B cell (primary cell): ENCODE measurements around the gene ENDOG. TPM values are rescaled to one million over a fixed set of nuclear protein-coding genes. Genes with fewer than 3 reads are reported as not detected.

Source experiments
- ATAC-seq: fragments of 200-7000 bp; cut with Tn5 transposase; one replicate; pipeline ENCODE4 v1.10.0; 2021; ENCODE audit warnings: low read depth, mild to moderate bottlenecking, moderate number of reproducible peaks, moderate library complexity
- CTCF ChIA-PET: fragments of 350-600 bp; sonication (Branson Sonifier 250); formaldehyde crosslinking; loops from one replicate; lab custom pipeline; 2021; ENCODE audit warnings: antibody characterized with exemption, inconsistent platforms; lab: Charles Lee
- POLR2A ChIA-PET: fragments of 350-600 bp; sonication (Branson Sonifier 250); formaldehyde crosslinking; loops from one replicate; lab custom pipeline; 2021; ENCODE audit warnings: antibody characterized with exemption; lab: Charles Lee
- DNase-seq: peaks from one replicate; pipeline ENCODE4 v3.0.0; 2013
- H2AFZ ChIP-seq: 2 replicates; pipeline ENCODE4 v1.6.1; 2012; ENCODE audit warnings: mild to moderate bottlenecking, low read depth, low read length; ENCODE audit not compliant: insufficient read depth, poor library complexity, severe bottlenecking
- H3K27ac ChIP-seq, 2 donors: 1 replicate in 1 of 2; 2 replicates in 1 of 2; pipeline ENCODE4 v1.5.1; 2012 to 2013; ENCODE audit warnings: low read length in 2 of 2, mild to moderate bottlenecking in 2 of 2, moderate library complexity in 1 of 2
- H3K27me3 ChIP-seq, 4 experiments: fragments of 200-600 bp in 1 of 4; sonication (generic) in 1 of 4; replicated peaks in 1 of 4; 1 replicate in 2 of 4; 2 replicates in 2 of 4; pipeline versions ENCODE4 v1.6.1 to v1.7.0; 2013 to 2016; ENCODE audit warnings: low read length in 3 of 4, mild to moderate bottlenecking in 2 of 4, mixed read lengths in 1 of 4, moderate library complexity in 1 of 4; ENCODE audit not compliant: insufficient read depth in 4 of 4, control insufficient read depth in 3 of 4; ENCODE audit errors: control extremely low read depth in 1 of 4
- H3K36me3 ChIP-seq, 2 experiments: replicated peaks in 1 of 2; 1 replicate in 1 of 2; 2 replicates in 1 of 2; pipeline versions ENCODE4 v1.6.1 to v1.7.1; 2013; ENCODE audit warnings: low read length in 1 of 2; ENCODE audit not compliant: insufficient read depth in 2 of 2, control insufficient read depth in 1 of 2; ENCODE audit errors: control extremely low read depth in 1 of 2, extremely low read depth in 1 of 2
- H3K4me1 ChIP-seq, 2 donors: fragments of 200-600 bp in 1 of 2; sonication (generic) in 1 of 2; 1 replicate in 1 of 2; 2 replicates in 1 of 2; pipeline versions ENCODE4 v1.5.1 to v1.6.1; 2013 to 2017; ENCODE audit warnings: low read length in 2 of 2; ENCODE audit not compliant: control insufficient read depth in 2 of 2, insufficient read depth in 2 of 2
- H3K4me2 ChIP-seq: replicated peaks from 2 replicates; pipeline ENCODE3; 2012; ENCODE audit warnings: mild to moderate bottlenecking, low read depth, low read length; ENCODE audit not compliant: poor library complexity, severe bottlenecking
- H3K4me3 ChIP-seq, 5 experiments: fragments of 200-600 bp in 1 of 5; sonication (generic) in 1 of 5; 1 replicate in 3 of 5; 2 replicates in 2 of 5; pipeline versions ENCODE4 v1.5.1 to v1.7.0; 2011 to 2016; ENCODE audit warnings: low read length in 4 of 5, mild to moderate bottlenecking in 4 of 5, low read depth in 2 of 5, control low read depth in 1 of 5, moderate library complexity in 1 of 5; ENCODE audit not compliant: insufficient read depth in 1 of 5; ENCODE audit errors: control extremely low read depth in 1 of 5, extremely low read depth in 1 of 5
- H3K79me2 ChIP-seq: fragments of 200-600 bp; sonication (generic); one replicate; pipeline ENCODE4 v1.6.0; 2016; ENCODE audit warnings: low read length; ENCODE audit not compliant: control insufficient read depth, insufficient read depth
- H3K9ac ChIP-seq: fragments of 200-600 bp; sonication (generic); 2 replicates; pipeline ENCODE4 v1.6.1; 2017; ENCODE audit warnings: mild to moderate bottlenecking, low read length, moderate library complexity
- H3K9me3 ChIP-seq, 3 donors: one replicate each; pipeline versions ENCODE4 v1.6.1 to v1.7.1; 2013; ENCODE audit warnings: low read length in 2 of 3; ENCODE audit not compliant: control insufficient read depth in 2 of 3, insufficient read depth in 1 of 3; ENCODE audit errors: control extremely low read depth in 1 of 3
- H4K20me1 ChIP-seq: 2 replicates; pipeline ENCODE4 v1.6.0; 2012; ENCODE audit warnings: mild to moderate bottlenecking, low read length; ENCODE audit not compliant: insufficient read depth, control insufficient read depth, poor library complexity, severe bottlenecking
- H3K27ac Mint-ChIP-seq: one replicate; pipeline ENCODE4 v1.8.0; 2021; ENCODE audit warnings: mixed read lengths
- H3K27me3 Mint-ChIP-seq: one replicate; pipeline ENCODE4 v1.8.0; 2021; ENCODE audit warnings: mixed read lengths
- H3K4me1 Mint-ChIP-seq: one replicate; pipeline ENCODE4 v1.8.0; 2021; ENCODE audit warnings: mixed read lengths
- H3K4me3 Mint-ChIP-seq: one replicate; pipeline ENCODE4 v1.8.0; 2021; ENCODE audit warnings: mixed read lengths
- H3K9me3 Mint-ChIP-seq: one replicate; pipeline ENCODE4 v1.8.0; 2022; ENCODE audit warnings: mixed read lengths; ENCODE audit not compliant: insufficient read depth
- EZH2 ChIP-seq: IDR thresholded peaks from 2 replicates; pipeline ENCODE4 v1.6.1; 2012; ENCODE audit warnings: borderline replicate concordance, low read depth, mild to moderate bottlenecking, moderate library complexity, low read length; ENCODE audit not compliant: insufficient read depth, poor library complexity, severe bottlenecking
- WGBS: methylation state at CpG from one replicate; pipeline ENCODE4 v1.1.5; 2013; ENCODE audit warnings: missing lambda C conversion rate; ENCODE audit not compliant: insufficient coverage; 5-methylcytosine and 5-hydroxymethylcytosine counted together
- intact Hi-C: fragments of 100-400 bp; cut with micrococcal nuclease; formaldehyde crosslinking; loops from one replicate; pipeline ENCODE4 v1.10.0; 2022
- polyA plus RNA-seq: library from polyadenylated mRNA; depleted of rRNA; stranded (reverse); fragments of >200 nt; gene quantifications from 2 replicates; pipeline ENCODE4 v1.2.3, GENCODE V29; 2012
- total RNA-seq, 2 donors: library from RNA; stranded (reverse); fragments of 120-200 nt in 1 of 2; gene quantifications; 1 replicate in 1 of 2; 2 replicates in 1 of 2; pipeline versions ENCODE4 v1.2.3 to v1.2.4, GENCODE V29; 2013 to 2022
- TF ChIP-seq, protein P1 (sequence below): fragments of 200-600 bp; IDR thresholded peaks from one replicate; pipeline ENCODE4 v1.8.0; 2022; ENCODE audit warnings: antibody characterized with exemption, mild to moderate bottlenecking

The ENDOG gene
- total and polyA plus RNA-seq, 2 donors (not counting 1 experiment from before 2014, with no cell fraction given): 12.5 to 19.3 TPM

DNA sequence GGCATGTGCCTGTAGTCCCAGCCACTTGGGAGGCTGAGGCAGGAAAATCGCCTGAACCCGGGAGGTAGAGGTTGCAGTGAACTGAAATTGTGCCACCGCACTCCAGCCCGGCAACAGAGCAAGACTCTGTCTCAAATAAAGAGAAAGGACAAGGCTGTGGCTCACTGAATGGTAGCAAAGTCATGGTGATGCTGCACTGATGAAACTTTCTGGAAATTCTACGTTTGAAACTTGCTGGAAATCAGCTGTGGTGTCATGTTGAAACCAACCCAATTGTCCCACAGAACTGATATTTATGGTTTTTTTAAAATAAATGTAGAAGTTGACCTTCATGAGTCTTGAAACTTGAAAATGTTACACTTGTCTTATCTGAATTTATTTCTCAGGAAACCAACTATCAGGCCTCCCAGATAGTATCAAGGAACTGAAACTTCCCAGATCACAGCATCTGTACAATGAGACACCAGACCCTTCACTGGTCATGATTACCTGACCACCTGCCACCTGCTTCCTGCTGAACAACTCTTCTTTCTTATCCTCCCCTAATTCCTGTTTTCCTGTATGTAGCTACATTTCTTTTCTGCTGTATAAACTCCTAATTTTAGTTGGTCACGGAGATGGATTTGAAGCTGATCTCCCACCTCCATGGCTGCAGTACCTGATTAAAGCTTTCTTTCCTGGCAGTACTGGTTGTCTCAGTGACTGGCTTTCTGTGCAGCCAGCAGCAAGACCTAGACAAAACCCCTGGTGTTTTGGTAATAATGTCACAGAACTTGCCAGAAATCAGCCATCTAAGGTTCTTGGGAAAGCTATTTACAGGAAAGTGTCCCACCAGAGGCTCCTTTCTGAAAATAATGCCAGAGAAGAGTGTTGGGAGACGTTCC is 36.9 kb upstream of the ENDOG start:
- H3K4me1 ChIP-seq: peaks cover 14 to 17% of the 10 kb centered on the region in 2 donors
- POLR2A ChIA-PET: no interaction called here
- H4K20me1 ChIP-seq: no peaks in the 10 kb centered on the region
- H3K9me3 ChIP-seq: peaks cover 2 to 17% (median 4%) of the 10 kb centered on the region in 3 donors
- H3K27ac Mint-ChIP-seq: peak overlapping the region; percentile 74
- H3K27me3 ChIP-seq: no peaks in the 10 kb centered on the region
- no peak overlapping the region for H3K9ac ChIP-seq
- H3K36me3 ChIP-seq: no peaks in the 10 kb centered on the region
- H3K4me1 Mint-ChIP-seq: peaks cover 11% of the 10 kb centered on the region
- H3K4me3 ChIP-seq: no peak overlapping the region
- DNase-seq (no peak), ATAC-seq (no peak)
- WGBS: 44% methylated on average over 5 of the region's 7 CpGs
- intact Hi-C loops: no loop called here
- peaks cover 3% of the 10 kb centered on the region for H3K79me2 ChIP-seq
- no peak overlapping the region for H2AFZ ChIP-seq
- TF ChIP-seq, protein P1, sequence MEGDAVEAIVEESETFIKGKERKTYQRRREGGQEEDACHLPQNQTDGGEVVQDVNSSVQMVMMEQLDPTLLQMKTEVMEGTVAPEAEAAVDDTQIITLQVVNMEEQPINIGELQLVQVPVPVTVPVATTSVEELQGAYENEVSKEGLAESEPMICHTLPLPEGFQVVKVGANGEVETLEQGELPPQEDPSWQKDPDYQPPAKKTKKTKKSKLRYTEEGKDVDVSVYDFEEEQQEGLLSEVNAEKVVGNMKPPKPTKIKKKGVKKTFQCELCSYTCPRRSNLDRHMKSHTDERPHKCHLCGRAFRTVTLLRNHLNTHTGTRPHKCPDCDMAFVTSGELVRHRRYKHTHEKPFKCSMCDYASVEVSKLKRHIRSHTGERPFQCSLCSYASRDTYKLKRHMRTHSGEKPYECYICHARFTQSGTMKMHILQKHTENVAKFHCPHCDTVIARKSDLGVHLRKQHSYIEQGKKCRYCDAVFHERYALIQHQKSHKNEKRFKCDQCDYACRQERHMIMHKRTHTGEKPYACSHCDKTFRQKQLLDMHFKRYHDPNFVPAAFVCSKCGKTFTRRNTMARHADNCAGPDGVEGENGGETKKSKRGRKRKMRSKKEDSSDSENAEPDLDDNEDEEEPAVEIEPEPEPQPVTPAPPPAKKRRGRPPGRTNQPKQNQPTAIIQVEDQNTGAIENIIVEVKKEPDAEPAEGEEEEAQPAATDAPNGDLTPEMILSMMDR: no peak
- no peak for TF ChIP-seq EZH2
- H3K4me2 ChIP-seq: peak overlapping the region; percentile 39
- no peaks in the 10 kb centered on the region for H3K9me3 Mint-ChIP-seq
- CTCF ChIA-PET: interaction anchor here (0.9 to 1.4 kb wide), 3 partner anchors 11 to 79 kb away, joined by 3 read pairs; partner anchors contain the start of genes PKN3 and ZDHHC12
- no peaks in the 10 kb centered on the region for H3K27me3 Mint-ChIP-seq
- H3K27ac ChIP-seq: peak overlapping the region; percentile 18 to 48
- peak overlapping the region; percentile 46 for H3K4me3 Mint-ChIP-seq

DNA sequence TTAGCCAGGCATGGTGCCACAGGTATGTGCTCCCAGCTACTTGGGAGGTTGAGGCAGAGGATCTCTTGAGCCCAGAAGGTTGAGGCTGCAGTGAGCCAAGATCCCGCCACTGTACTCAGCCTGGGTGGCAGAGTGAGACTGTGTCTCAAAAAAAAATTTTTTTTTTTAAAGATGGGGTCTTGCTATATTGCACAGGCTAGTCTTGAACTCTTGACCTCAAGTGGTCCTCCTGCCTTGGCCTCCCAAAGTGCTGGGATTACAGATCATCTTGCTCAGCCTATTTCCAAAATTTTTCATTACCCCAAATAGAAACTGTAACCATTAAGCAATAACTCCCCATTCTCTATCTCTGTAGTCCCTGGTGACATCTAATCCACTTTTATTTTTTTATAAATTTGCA is 35.6 kb upstream of the ENDOG start:
- H3K27me3 Mint-ChIP-seq: no peaks in the 10 kb centered on the region
- POLR2A ChIA-PET: interaction anchor here (0.7 kb wide), 1 partner anchor 10 kb away, joined by 4 read pairs; no protein-coding TSS in a partner anchor
- Histone ChIP-seq H3K36me3 (no peaks in the 10 kb centered on the region), H3K27me3 (no peaks in the 10 kb centered on the region), H3K79me2 (peaks cover 14% of the 10 kb centered on the region), H4K20me1 (no peaks in the 10 kb centered on the region), H3K4me2 (no peak overlapping the region), H2AFZ (no peak overlapping the region), H3K9me3 (peaks cover 2 to 14% (median 4%) of the 10 kb centered on the region in 3 donors), H3K27ac (no peak overlapping the region), H3K9ac (no peak overlapping the region), H3K4me1 (peaks cover 20 to 21% of the 10 kb centered on the region in 2 donors), H3K4me3 (no peak overlapping the region)
- DNase-seq (no peak), ATAC-seq (no peak)
- no peak overlapping the region for H3K27ac Mint-ChIP-seq
- no peak overlapping the region for H3K4me3 Mint-ChIP-seq
- peaks cover 16% of the 10 kb centered on the region for H3K4me1 Mint-ChIP-seq
- no CpG with 5 or more reads among the region's 1 CpG for whole genome bisulfite sequencing
- H3K9me3 Mint-ChIP-seq: no peaks in the 10 kb centered on the region
- CTCF ChIA-PET: interaction anchor here (0.9 to 1.4 kb wide), 3 partner anchors 12 to 80 kb away, joined by 3 read pairs; partner anchors contain the start of genes PKN3 and ZDHHC12
- TF ChIP-seq EZH2: no peak
- TF ChIP-seq, protein P1: no peak
- intact Hi-C loops: no loop called here
